ENCODE data around the gene CD22.

Gene CD22

DNA sequence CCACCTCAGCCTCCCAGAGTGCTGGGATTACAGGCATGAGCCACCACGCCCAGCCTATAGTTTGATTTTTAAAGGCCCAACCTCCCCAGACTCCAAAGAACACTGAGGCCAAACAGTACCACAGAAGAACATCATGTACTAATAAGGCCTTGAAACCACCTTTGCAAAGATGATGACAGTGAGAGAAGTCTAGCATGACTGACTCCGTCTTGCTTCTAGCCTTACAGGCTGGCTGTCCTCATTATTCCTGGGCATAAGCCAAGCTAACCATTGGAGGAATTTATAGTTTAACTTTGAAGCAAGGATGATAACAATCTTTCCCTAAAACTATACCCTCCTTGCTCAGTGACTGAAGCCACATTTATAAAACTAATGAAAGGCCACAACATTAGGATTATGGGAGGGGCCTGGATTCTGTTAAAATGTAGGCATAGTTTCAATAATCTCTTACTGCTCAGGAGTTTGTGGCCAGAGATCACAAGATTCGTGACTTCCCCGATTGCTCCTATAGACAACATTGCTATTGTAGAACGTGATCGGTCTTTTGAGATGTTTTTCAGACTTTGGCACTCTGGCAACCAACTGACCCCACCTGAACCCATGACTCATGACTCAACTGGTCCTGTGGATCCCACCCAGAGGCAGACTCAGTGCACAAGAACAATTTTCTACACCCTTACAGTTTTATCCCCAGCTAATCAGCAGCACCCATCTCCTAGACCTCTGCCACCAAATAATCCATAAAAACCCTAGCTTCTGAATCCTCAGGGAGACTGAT lies 59.5 kb downstream of the CD22 start:
- TF ChIP-seq CTCF (IDR thresholded peaks at IDR 0.05; ENCODE audit: low read depth, low read length): no peak
- no peak for DNase-seq (ENCODE audit: extremely low read depth, low read depth)

- no peak for DNase-seq (ENCODE audit: extremely low read depth, low read depth)
- TF ChIP-seq CTCF (IDR thresholded peaks at IDR 0.05; ENCODE audit: low read depth, low read length): no peak
These were observed 60.3 kb downstream of the CD22 start for GRCh38 chr19:35389192-35389861.

- TF ChIP-seq CTCF (IDR thresholded peaks at IDR 0.05; ENCODE audit: low read depth, low read length): no peak
These were observed 64.0 kb downstream of the CD22 start for GRCh38 chr19:35392742-35393715.

DNA sequence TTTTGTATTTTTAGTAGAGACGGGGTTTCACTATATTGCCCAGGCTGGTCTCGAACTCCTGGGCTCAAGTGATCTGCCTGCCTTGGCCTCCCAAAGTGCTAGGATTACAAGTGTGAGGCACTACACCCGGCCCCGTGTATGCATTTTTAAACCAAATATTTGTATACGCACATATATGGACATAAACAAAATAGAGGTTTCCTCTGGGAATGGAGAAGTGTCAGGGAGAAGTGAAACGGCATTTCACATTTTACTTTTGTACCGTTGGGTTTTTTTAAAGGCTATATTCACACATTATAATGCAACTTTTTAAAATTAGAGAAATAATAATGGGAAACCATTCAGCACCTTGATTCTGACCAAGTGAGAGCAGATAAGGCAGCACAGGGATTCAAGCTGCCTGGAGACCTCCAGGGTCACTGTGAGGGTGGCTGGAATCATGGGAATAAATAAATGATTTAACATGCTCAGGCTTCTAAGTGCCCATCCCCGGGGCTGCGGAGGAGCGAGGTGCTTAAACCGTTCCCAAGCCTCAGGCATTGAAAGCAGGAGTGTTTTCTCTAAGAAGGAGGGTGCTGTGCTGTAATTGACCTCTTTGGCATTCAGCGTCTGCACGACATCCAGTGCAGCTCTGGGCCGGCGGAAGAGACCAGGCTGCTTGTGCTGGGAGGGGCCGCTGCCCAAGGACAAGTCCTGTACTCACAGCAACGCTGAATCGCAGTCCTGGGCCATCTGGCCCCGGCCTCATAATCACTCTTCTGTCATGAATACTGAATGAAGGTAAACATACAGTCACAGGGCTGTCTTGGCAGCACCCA lies 66.6 kb downstream of the CD22 start:
- TF ChIP-seq CTCF (IDR thresholded peaks at IDR 0.05; ENCODE audit: low read depth, low read length): no peak
- DNase-seq (ENCODE audit: extremely low read depth, low read depth): no peak

More at GRCh38 chr19:35392742-35393715, 64.0 kb downstream of the CD22 start:
- DNase-seq (ENCODE audit: extremely low read depth, low read depth): no peak

- DNase-seq (ENCODE audit: extremely low read depth, low read depth): no peak
- TF ChIP-seq CTCF (IDR thresholded peaks at IDR 0.05; ENCODE audit: low read depth, low read length): no peak
These were observed 67.4 kb downstream of the CD22 start for GRCh38 chr19:35396240-35396885.
